Neural cell (in vitro differentiated cells): ENCODE data around the gene PRM2. TPM values are rescaled to one million over a fixed set of nuclear protein-coding genes. Genes with fewer than 3 reads are reported as not detected.

Source experiments
- H2AFZ ChIP-seq: fragments of 200-600, 300-800 bp; sonication (generic), shearing (Covaris generic); 2 replicates; pipeline ENCODE4 v1.6.0; 2014; ENCODE audit warnings: low read depth, mild to moderate bottlenecking, antibody characterized with exemption, low read length, moderate library complexity
- H3F3A ChIP-seq: fragments of 200-600 bp; shearing (Covaris generic); 2 replicates; pipeline ENCODE4 v1.6.1; 2016; ENCODE audit warnings: mild to moderate bottlenecking, moderate library complexity, mixed read lengths, antibody characterized with exemption, low read length; ENCODE audit not compliant: insufficient read depth, poor library complexity, severe bottlenecking
- H3K27ac ChIP-seq: fragments of 200-600, 300-800 bp; sonication (generic), shearing (Covaris generic); 2 replicates; pipeline ENCODE4 v1.5.1; 2014; ENCODE audit warnings: mild to moderate bottlenecking, low read length, moderate library complexity
- H3K27me3 ChIP-seq: fragments of 300-800, 200-600 bp; sonication (generic), shearing (Covaris generic); 2 replicates; pipeline ENCODE4 v1.6.0; 2014; ENCODE audit warnings: mild to moderate bottlenecking, low read depth, low read length, moderate library complexity; ENCODE audit not compliant: insufficient read depth
- H3K36me3 ChIP-seq: fragments of 300-800, 200-600 bp; sonication (generic), shearing (Covaris generic); 2 replicates; pipeline ENCODE4 v1.5.1; 2014; ENCODE audit warnings: mild to moderate bottlenecking, antibody characterized with exemption, low read length, moderate library complexity; ENCODE audit not compliant: insufficient read depth
- H3K4me2 ChIP-seq: fragments of 300-800, 200-600 bp; sonication (generic), shearing (Covaris generic); 2 replicates; pipeline ENCODE4 v1.6.0; 2014; ENCODE audit warnings: mild to moderate bottlenecking, low read length
- H3K4me3 ChIP-seq: fragments of 300-800, 200-600 bp; sonication (generic), shearing (Covaris generic); 2 replicates; pipeline ENCODE4 v1.5.1; 2014; ENCODE audit warnings: mild to moderate bottlenecking, low read length, moderate library complexity
- H3K79me2 ChIP-seq: fragments of 200-600 bp; shearing (Covaris generic); replicated peaks from 2 replicates; pipeline ENCODE4 v1.6.0; 2014; ENCODE audit warnings: mild to moderate bottlenecking, low read length, moderate library complexity; ENCODE audit not compliant: insufficient read depth
- H3K9ac ChIP-seq: fragments of 300-800, 200-600 bp; sonication (generic), shearing (Covaris generic); 2 replicates; pipeline ENCODE4 v1.6.1; 2016; ENCODE audit warnings: mild to moderate bottlenecking, low read length, mixed read lengths
- H3K9me2 ChIP-seq: fragments of 200-600 bp; shearing (Covaris generic); 2 replicates; pipeline ENCODE4 v1.6.1; 2016; ENCODE audit warnings: mild to moderate bottlenecking, low read length, mixed read lengths; ENCODE audit not compliant: insufficient read depth
- H3K9me3 ChIP-seq: fragments of 200-600, 300-800 bp; sonication (generic), shearing (Covaris generic); 2 replicates; pipeline ENCODE4 v1.6.1; 2016; ENCODE audit warnings: mild to moderate bottlenecking, mixed run types, low read length, moderate library complexity, mixed read lengths
- H4K20me1 ChIP-seq: fragments of 200-600 bp; shearing (Covaris generic); 2 replicates; pipeline ENCODE4 v1.6.1; 2016; ENCODE audit warnings: mild to moderate bottlenecking, mixed run types; ENCODE audit not compliant: insufficient read depth
- CTCF ChIP-seq: fragments of 450-650 bp; IDR thresholded peaks from 2 replicates; pipeline ENCODE4 v1.5.1; 2014; ENCODE audit warnings: antibody characterized with exemption, mild to moderate bottlenecking, moderate library complexity; ENCODE audit not compliant: poor library complexity, severe bottlenecking
- EP300 ChIP-seq: fragments of 450-650 bp; conservative IDR thresholded peaks from 2 replicates; pipeline ENCODE4 v1.6.1; 2014; ENCODE audit warnings: antibody characterized with exemption, mild to moderate bottlenecking, moderate library complexity; ENCODE audit not compliant: poor library complexity, severe bottlenecking
- EZH2 ChIP-seq: fragments of 200-600, 300-800 bp; shearing (Covaris generic), sonication (generic); IDR thresholded peaks from 2 replicates; pipeline ENCODE4 v1.6.1; 2014; ENCODE audit warnings: antibody characterized with exemption, low read length, borderline replicate concordance, mild to moderate bottlenecking; ENCODE audit not compliant: insufficient read depth, poor library complexity, severe bottlenecking
- MXI1 ChIP-seq: fragments of 450-650 bp; conservative IDR thresholded peaks from 2 replicates; pipeline ENCODE4 v1.6.1; 2014; ENCODE audit warnings: antibody characterized with exemption, mild to moderate bottlenecking; ENCODE audit not compliant: poor library complexity, severe bottlenecking
- POLR2AphosphoS5 ChIP-seq: IDR thresholded peaks from 2 replicates; pipeline ENCODE4 v1.6.1; 2012
- RAD21 ChIP-seq: fragments of 450-650 bp; conservative IDR thresholded peaks from 2 replicates; pipeline ENCODE4 v1.6.1; 2014; ENCODE audit warnings: antibody characterized with exemption, mild to moderate bottlenecking, moderate library complexity
- REST ChIP-seq: IDR thresholded peaks from 2 replicates; pipeline ENCODE4 v1.6.1; 2012; ENCODE audit warnings: borderline replicate concordance
- SMC3 ChIP-seq: fragments of 450-650 bp; conservative IDR thresholded peaks from 2 replicates; pipeline ENCODE4 v1.6.1; 2014; ENCODE audit warnings: antibody characterized with exemption, mild to moderate bottlenecking, moderate library complexity; ENCODE audit not compliant: poor library complexity
- TAF1 ChIP-seq: IDR thresholded peaks from 2 replicates; pipeline ENCODE4 v1.6.1; 2012; ENCODE audit warnings: low read depth
- polyA plus RNA-seq: library from polyadenylated mRNA; depleted of rRNA; stranded (reverse); fragments of >200 nt; gene quantifications from 2 replicates; pipeline ENCODE4 v1.2.3, GENCODE V29; 2014

Gene PRM2
- polyA plus RNA-seq, 1 donor from 2014 or later: not detected

- Histone ChIP-seq H4K20me1 (no peaks in the 10 kb centered on the region), H3K27ac (no peak within 1 kb of the TSS), H3K4me3 (no peak within 1 kb of the TSS), H3K9ac (no peak within 1 kb of the TSS), H3K9me2 (no peaks in the 10 kb centered on the region), H2AFZ (no peak within 1 kb of the TSS), H3K27me3 (no peaks in the 10 kb centered on the region), H3K4me2 (no peak within 1 kb of the TSS), H3F3A (no peaks in the 10 kb centered on the region), H3K36me3 (no peaks in the 10 kb centered on the region), H3K79me2 (no peaks in the 10 kb centered on the region), H3K9me3 (no peaks in the 10 kb centered on the region)
- no peak for TF ChIP-seq SMC3
- no peak for TF ChIP-seq EZH2
- no peak for TF ChIP-seq EP300
- TF ChIP-seq POLR2AphosphoS5: no peak
- no peak for TF ChIP-seq REST
- TF ChIP-seq RAD21: no peak
- TF ChIP-seq MXI1: no peak
- no peak for TF ChIP-seq TAF1
Observed at GRCh38 chr16:11268921-11269375, 7.3 kb downstream of the PRM2 start, which contains the start of gene TNP2. Gene TNP2, minus strand, starts transcription at chr16:11269325. Its CDS starts 63 bp downstream, at chr16:11269262.

- Histone ChIP-seq H3K27ac (no peak overlapping the region), H3F3A (no peaks in the 10 kb centered on the region), H3K9ac (no peak overlapping the region), H3K27me3 (no peaks in the 10 kb centered on the region), H2AFZ (no peak overlapping the region), H3K9me2 (no peaks in the 10 kb centered on the region), H3K36me3 (no peaks in the 10 kb centered on the region), H3K79me2 (no peaks in the 10 kb centered on the region), H3K9me3 (no peaks in the 10 kb centered on the region), H3K4me2 (no peak overlapping the region), H4K20me1 (no peaks in the 10 kb centered on the region), H3K4me3 (no peak overlapping the region)
- no peak for TF ChIP-seq SMC3
- TF ChIP-seq REST: no peak
- no peak for TF ChIP-seq TAF1
- no peak for TF ChIP-seq RAD21
- TF ChIP-seq EZH2: no peak
- no peak for TF ChIP-seq POLR2AphosphoS5
- TF ChIP-seq CTCF: no peak
- no peak for TF ChIP-seq MXI1
- no peak for TF ChIP-seq EP300
Observed at GRCh38 chr16:11265124-11265523, 11.2 kb downstream of the PRM2 start.
